Right lobe of liver (tissue), 6 donors: ENCODE measurements around the gene AVPR2. TPM values are rescaled to one million over a fixed set of nuclear protein-coding genes. Genes with fewer than 3 reads are reported as not detected.

Source experiments
- ATAC-seq, 4 donors: fragments of 200-7000 bp; cut with Tn5 transposase; one replicate each; pipeline ENCODE4 v1.9.1; 2020; ENCODE audit warnings: mild to moderate bottlenecking in 4 of 4, moderate library complexity in 4 of 4
- DNase-seq, 3 donors: peaks; one replicate each; pipeline ENCODE4 v3.0.0-alpha.2; 2020
- H3K27ac ChIP-seq, 3 donors: fragments of 200-600 bp; one replicate each; pipeline ENCODE4 v1.8.0; 2022
- H3K27me3 ChIP-seq, 2 donors: fragments of 200-600 bp; one replicate each; pipeline ENCODE4 v1.8.0; 2022
- H3K36me3 ChIP-seq, 4 donors: fragments of 200-600 bp; sonication (generic) in 1 of 4; one replicate each; pipeline versions ENCODE4 v1.5.1 to v1.8.0; 2017 to 2022; ENCODE audit warnings: control low read depth in 1 of 4
- H3K4me1 ChIP-seq, 4 donors: fragments of 200-600 bp; sonication (generic) in 1 of 4; one replicate each; pipeline versions ENCODE4 v1.5.1 to v1.8.0; 2017 to 2022; ENCODE audit warnings: control low read depth in 1 of 4
- H3K4me3 ChIP-seq, 3 donors: fragments of 200-600 bp; one replicate each; pipeline ENCODE4 v1.8.0; 2022
- H3K9me3 ChIP-seq, 4 donors: fragments of 200-600 bp; sonication (generic) in 1 of 4; one replicate each; pipeline versions ENCODE4 v1.5.1 to v1.8.0; 2017 to 2022; ENCODE audit warnings: control low read depth in 1 of 4
- POLR2A ChIP-seq: fragments of 450-650 bp; IDR thresholded peaks from one replicate; pipeline ENCODE4 v1.6.1; 2017; ENCODE audit warnings: antibody characterized with exemption, mild to moderate bottlenecking
- WGBS: methylation state at CpG from one replicate; pipeline ENCODE4 v1.1.6; 2018; ENCODE audit warnings: low coverage, low lambda C conversion rate; ENCODE audit not compliant: insufficient coverage; ENCODE audit errors: missing lambda C conversion rate; 5-methylcytosine and 5-hydroxymethylcytosine counted together
- intact Hi-C, 2 donors: fragments of 100-400 bp; cut with DNase I; formaldehyde crosslinking; loops; one replicate each; pipeline versions ENCODE4 v1.11.2 to v1.14.1; 2022
- total RNA-seq, 6 experiments: library from RNA; depleted of rRNA in 2 of 6; stranded (reverse); fragments of >200 nt in 2 of 6; fragmentation: NEBNext Ultra II Directional in 3 of 6; extraction: Animal tissue kit (Norgen Biotek cat#: 25700) in 3 of 6; gene quantifications; one replicate each; pipeline versions ENCODE4 v1.1.0 to v1.2.4, GENCODE V29; 2016 to 2023
- TF ChIP-seq, protein P1 (sequence below), 4 donors: fragments of 200-600 bp in 3 of 4; fragments of 450-650 bp in 1 of 4; IDR thresholded peaks; one replicate each; pipeline versions ENCODE4 v1.5.1 to v1.8.0; 2016 to 2022; ENCODE audit warnings: antibody characterized with exemption in 4 of 4, mild to moderate bottlenecking in 2 of 4
- donor health status: DM: no; HTN: yes; CAD: no.
- donor health status: DM: no; HTN: no; CAD: no.
- donor health status: DM: no; HTN: no; CAD: no.
- donor health status: DM: no; HTN: yes; CAD: no.
- donor health status: DM: no; HTN: yes; CAD: no.

Gene AVPR2
- total RNA-seq, 6 experiments from 2014 or later: 0.31 TPM; not detected in 5

- H3K4me3 ChIP-seq: no peak overlapping the region
- H3K27ac ChIP-seq: no peak overlapping the region
- TF ChIP-seq, protein P1, sequence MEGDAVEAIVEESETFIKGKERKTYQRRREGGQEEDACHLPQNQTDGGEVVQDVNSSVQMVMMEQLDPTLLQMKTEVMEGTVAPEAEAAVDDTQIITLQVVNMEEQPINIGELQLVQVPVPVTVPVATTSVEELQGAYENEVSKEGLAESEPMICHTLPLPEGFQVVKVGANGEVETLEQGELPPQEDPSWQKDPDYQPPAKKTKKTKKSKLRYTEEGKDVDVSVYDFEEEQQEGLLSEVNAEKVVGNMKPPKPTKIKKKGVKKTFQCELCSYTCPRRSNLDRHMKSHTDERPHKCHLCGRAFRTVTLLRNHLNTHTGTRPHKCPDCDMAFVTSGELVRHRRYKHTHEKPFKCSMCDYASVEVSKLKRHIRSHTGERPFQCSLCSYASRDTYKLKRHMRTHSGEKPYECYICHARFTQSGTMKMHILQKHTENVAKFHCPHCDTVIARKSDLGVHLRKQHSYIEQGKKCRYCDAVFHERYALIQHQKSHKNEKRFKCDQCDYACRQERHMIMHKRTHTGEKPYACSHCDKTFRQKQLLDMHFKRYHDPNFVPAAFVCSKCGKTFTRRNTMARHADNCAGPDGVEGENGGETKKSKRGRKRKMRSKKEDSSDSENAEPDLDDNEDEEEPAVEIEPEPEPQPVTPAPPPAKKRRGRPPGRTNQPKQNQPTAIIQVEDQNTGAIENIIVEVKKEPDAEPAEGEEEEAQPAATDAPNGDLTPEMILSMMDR (IDR thresholded peaks at IDR 0.05): no peak
- no peak for TF ChIP-seq POLR2A
- no peaks in the 10 kb centered on the region for H3K27me3 ChIP-seq
- WGBS: 40% methylated on average over 18 of the region's 23 CpGs
- intact Hi-C loops: no loop called here
- no peaks in the 10 kb centered on the region for H3K9me3 ChIP-seq
- ATAC-seq (no peak), DNase-seq (no peak)
- H3K36me3 ChIP-seq: no peaks in the 10 kb centered on the region
- H3K4me1 ChIP-seq: no peaks in the 10 kb centered on the region
Measured at GRCh38 chrX:153941336-153942252, 37.1 kb downstream of the AVPR2 start.

DNA sequence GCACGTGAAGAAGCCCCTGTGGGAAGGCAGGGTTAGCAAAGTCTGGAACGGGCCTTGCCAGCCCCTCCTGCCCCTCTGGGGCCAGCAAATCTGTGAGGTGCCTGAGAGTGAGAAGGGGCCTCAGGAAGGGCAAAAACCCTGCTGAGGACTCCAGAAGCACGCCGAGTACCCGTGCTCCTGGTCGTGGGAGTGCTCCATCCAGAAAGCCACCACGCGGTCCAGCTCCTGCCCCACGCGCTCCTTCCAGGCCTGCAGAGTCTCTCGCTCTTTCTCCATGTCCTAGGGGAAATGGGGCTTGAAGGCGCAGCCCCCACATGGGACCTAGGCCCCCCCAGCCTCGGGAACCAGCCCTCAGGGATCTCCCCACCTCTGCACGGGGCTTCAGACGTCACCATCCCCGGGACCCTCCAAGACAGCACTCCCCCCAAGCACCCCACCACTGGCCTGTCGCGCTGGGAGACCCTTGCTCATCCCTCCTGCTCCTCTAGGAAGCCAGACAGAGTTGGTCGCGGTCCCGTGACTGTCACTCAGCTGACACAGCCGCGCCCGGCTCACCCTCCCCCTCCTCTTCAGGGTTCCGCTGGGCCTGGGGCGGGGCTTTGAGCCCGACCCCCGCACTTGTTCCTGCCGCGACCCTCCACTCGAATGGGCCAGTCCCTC lies 39.8 kb downstream of the AVPR2 start, which contains the start of gene RENBP:
Gene RENBP, minus strand, starts transcription at position 504 of the 660 bp plus-strand sequence. Its CDS starts 33 bp downstream, at position 471.
- Histone ChIP-seq H3K27me3 (no peaks in the 10 kb centered on the region), H3K36me3 (peaks cover 0 to 6% (median under 1%) of the 10 kb centered on the region in 4 donors), H3K9me3 (no peaks in the 10 kb centered on the region), H3K27ac (peak within 1 kb of the TSS; percentile 26 to 29 (median 28)), H3K4me1 (no peaks in the 10 kb centered on the region), H3K4me3 (peak within 1 kb of the TSS in 2 of 3 donors; percentile 16 to 32)
- intact Hi-C loops: no loop called here
- TF ChIP-seq, protein P1 (IDR thresholded peaks at IDR 0.05): no peak
- no peak for TF ChIP-seq POLR2A
- ATAC-seq: peak; percentile 31 to 50 (median 36)
- DNase-seq: peak in 2 of 3 donors; percentile 54 to 67
- no CpG with 5 or more reads among the region's 31 CpGs for WGBS

GRCh38 chrX:153944800-153945150 lies 40.3 kb downstream of the AVPR2 start:
- no peaks in the 10 kb centered on the region for H3K27me3 ChIP-seq
- H3K27ac ChIP-seq: no peak overlapping the region
- ATAC-seq (no peak), DNase-seq (no peak)
- H3K4me1 ChIP-seq: no peaks in the 10 kb centered on the region
- TF ChIP-seq, protein P1 (IDR thresholded peaks at IDR 0.05): no peak
- no peak for TF ChIP-seq POLR2A
- no CpG with 5 or more reads among the region's 6 CpGs for WGBS
- intact Hi-C loops: loop anchor here in 1 of 2 donors (5.0 kb wide), 1 partner anchor 177 kb away; no protein-coding TSS in a partner anchor
- H3K9me3 ChIP-seq: no peaks in the 10 kb centered on the region
- peaks cover 0 to 6% (median 3%) of the 10 kb centered on the region in 4 donors for H3K36me3 ChIP-seq
- no peak overlapping the region for H3K4me3 ChIP-seq

DNA sequence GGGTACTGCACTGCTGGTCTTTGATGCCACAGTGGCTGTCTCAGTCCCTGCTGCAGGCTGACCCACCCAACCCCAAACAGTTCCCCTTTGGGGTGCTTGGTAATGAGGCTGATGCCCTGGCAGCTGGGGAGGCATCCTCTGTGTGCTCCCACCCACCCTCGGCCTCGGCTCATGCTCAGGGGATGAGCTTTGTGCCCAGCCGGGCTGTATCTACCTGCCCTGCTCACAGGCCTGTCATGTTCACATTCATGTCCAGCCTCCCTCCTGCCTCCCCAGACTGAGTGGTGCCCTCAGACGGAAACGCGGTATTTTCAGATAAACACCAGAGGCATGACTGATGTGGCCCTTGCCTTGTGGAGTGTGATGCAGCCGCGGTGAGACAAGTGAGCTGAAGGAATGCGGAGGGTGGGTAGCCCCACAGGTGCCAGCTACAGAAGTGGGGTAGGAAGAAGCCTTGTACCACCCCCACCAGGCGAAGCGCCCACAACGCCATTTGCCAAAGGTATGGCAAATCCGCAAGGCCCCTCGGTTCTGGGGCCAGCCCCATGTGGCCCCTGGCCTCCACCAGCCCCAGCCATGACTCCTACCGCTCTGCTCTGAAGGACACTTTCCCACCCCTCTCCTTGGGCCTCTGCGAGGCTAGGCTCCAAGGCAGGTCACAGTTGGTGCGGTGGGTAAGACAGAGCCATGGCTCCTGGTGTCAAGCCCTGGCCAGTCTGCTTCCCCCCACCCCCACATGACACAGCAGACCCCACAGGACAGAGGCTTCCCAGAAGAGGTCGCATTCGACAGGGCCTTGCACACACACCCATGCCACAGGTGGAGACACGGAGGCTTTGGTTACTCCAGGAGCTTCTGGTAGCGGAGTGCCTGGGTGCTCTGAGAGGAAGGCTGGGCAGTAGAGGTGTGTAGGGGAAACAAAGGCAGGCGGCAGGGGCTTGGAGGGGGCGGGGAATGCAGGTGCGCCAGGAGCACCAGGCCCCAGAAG lies 41.8 kb downstream of the AVPR2 start:
- intact Hi-C loops: loop anchor here in 1 of 2 donors (5.0 kb wide), 1 partner anchor 179 kb away; no protein-coding TSS in a partner anchor
- no peak for ATAC-seq
- no peaks in the 10 kb centered on the region for H3K4me1 ChIP-seq
- WGBS: 83% methylated on average over 13 of the region's 24 CpGs
- no peak overlapping the region for H3K4me3 ChIP-seq
- no peaks in the 10 kb centered on the region for H3K9me3 ChIP-seq
- no peak overlapping the region for H3K27ac ChIP-seq
- no peaks in the 10 kb centered on the region for H3K27me3 ChIP-seq
- DNase-seq: peak in 1 of 3 donors; percentile 21
- H3K36me3 ChIP-seq: peaks cover 0 to 20% (median 10%) of the 10 kb centered on the region in 4 donors
- no peak for TF ChIP-seq POLR2A
